Activated CD4-positive, alpha-beta memory T cell treated with anti-CD3 and anti-CD28 coated beads for 36 hours (primary cell): ENCODE results near the gene PRODH. TPM values are rescaled to one million over a fixed set of nuclear protein-coding genes. Genes with fewer than 3 reads are reported as not detected.
"Not testable (repeated sequence)": the region's sequence is repeated elsewhere in the genome, so short reads cannot be mapped to it uniquely, and the experiment has no call there.

Experiments used
- CTCF ChIA-PET: fragments of 350-600 bp; sonication (Branson Sonifier 250); formaldehyde crosslinking; loops from one replicate; lab custom pipeline; 2021; ENCODE audit warnings: antibody characterized with exemption, inconsistent platforms; lab: Charles Lee
- POLR2A ChIA-PET: fragments of 350-600 bp; sonication (Branson Sonifier 250); formaldehyde crosslinking; loops from one replicate; lab custom pipeline; 2021; ENCODE audit warnings: antibody characterized with exemption; lab: Charles Lee
- DNase-seq: peaks from one replicate; pipeline ENCODE4 v3.0.0-alpha.2; 2020
- H3K27ac Mint-ChIP-seq: one replicate; pipeline ENCODE4 v1.8.0; 2021; ENCODE audit warnings: mixed read lengths
- H3K27me3 Mint-ChIP-seq: one replicate; pipeline ENCODE4 v1.8.0; 2021; ENCODE audit warnings: mixed read lengths
- H3K36me3 Mint-ChIP-seq: one replicate; pipeline ENCODE4 v1.8.0; 2021; ENCODE audit warnings: mixed read lengths
- H3K4me1 Mint-ChIP-seq: one replicate; pipeline ENCODE4 v1.8.0; 2021; ENCODE audit warnings: low read depth, mixed read lengths
- H3K4me3 Mint-ChIP-seq: one replicate; pipeline ENCODE4 v1.8.0; 2021; ENCODE audit warnings: mild to moderate bottlenecking, mixed read lengths
- H3K9me3 Mint-ChIP-seq: one replicate; pipeline ENCODE4 v1.8.0; 2021; ENCODE audit warnings: mixed read lengths
- intact Hi-C: fragments of 100-400 bp; cut with micrococcal nuclease; formaldehyde crosslinking; loops from one replicate; pipeline ENCODE4 v1.15.1; 2023
- total RNA-seq, 2 experiments: library from RNA; stranded (reverse); gene quantifications; one replicate each; pipeline ENCODE4 v1.2.3, GENCODE V29; 2021

Gene PRODH
- total RNA-seq, 2 experiments from 2014 or later: 0.56 TPM; not detected in 1

GRCh38 chr22:18965526-18966421 is 29.7 kb upstream of the PRODH start:
- intact Hi-C loops: no loop called here
- Mint-ChIP-seq H3K27me3 (peaks cover 4% of the 10 kb centered on the region), H3K4me3 (no peak overlapping the region), H3K27ac (no peak overlapping the region), H3K4me1 (no peaks in the 10 kb centered on the region), H3K9me3 (no peaks in the 10 kb centered on the region), H3K36me3 (no peaks in the 10 kb centered on the region)
- CTCF ChIA-PET: no interaction called here
- DNase-seq: no peak
- POLR2A ChIA-PET: no interaction called here

- H3K9me3 Mint-ChIP-seq, CTCF ChIA-PET, H3K27ac Mint-ChIP-seq, H3K36me3 Mint-ChIP-seq, DNase-seq, POLR2A ChIA-PET, H3K27me3 Mint-ChIP-seq, H3K4me3 Mint-ChIP-seq, intact Hi-C loops, H3K4me1 Mint-ChIP-seq: not testable (repeated sequence)
Measured at GRCh38 chr22:18964501-18965265, 28.6 kb upstream of the PRODH start.

GRCh38 chr22:18964051-18964450 is 28.0 kb upstream of the PRODH start:
- H3K4me3 Mint-ChIP-seq, H3K9me3 Mint-ChIP-seq, H3K27ac Mint-ChIP-seq, POLR2A ChIA-PET, H3K27me3 Mint-ChIP-seq, CTCF ChIA-PET, DNase-seq, H3K36me3 Mint-ChIP-seq, intact Hi-C loops, H3K4me1 Mint-ChIP-seq: not testable (repeated sequence)

GRCh38 chr22:18962308-18962635 is 26.2 kb upstream of the PRODH start:
- Mint-ChIP-seq H3K27ac (no peak overlapping the region), H3K4me3 (no peak overlapping the region), H3K4me1 (no peaks in the 10 kb centered on the region), H3K36me3 (no peaks in the 10 kb centered on the region), H3K27me3 (no peaks in the 10 kb centered on the region), H3K9me3 (no peaks in the 10 kb centered on the region)
- CTCF ChIA-PET: no interaction called here
- POLR2A ChIA-PET: no interaction called here
- no peak for DNase-seq
- intact Hi-C loops: no loop called here

- H3K4me1 Mint-ChIP-seq, H3K27me3 Mint-ChIP-seq, CTCF ChIA-PET, intact Hi-C loops, DNase-seq, H3K4me3 Mint-ChIP-seq, H3K36me3 Mint-ChIP-seq, H3K27ac Mint-ChIP-seq, H3K9me3 Mint-ChIP-seq, POLR2A ChIA-PET: not testable (repeated sequence)
Measured at GRCh38 chr22:18961632-18962307, 25.7 kb upstream of the PRODH start.

GRCh38 chr22:18961201-18961600 is 25.1 kb upstream of the PRODH start:
- POLR2A ChIA-PET, H3K9me3 Mint-ChIP-seq, H3K36me3 Mint-ChIP-seq, CTCF ChIA-PET, DNase-seq, H3K27ac Mint-ChIP-seq, H3K4me3 Mint-ChIP-seq, H3K27me3 Mint-ChIP-seq, H3K4me1 Mint-ChIP-seq, intact Hi-C loops: not testable (repeated sequence)

GRCh38 chr22:18960166-18960820 is 24.2 kb upstream of the PRODH start:
- H3K27me3 Mint-ChIP-seq, DNase-seq, H3K36me3 Mint-ChIP-seq, H3K9me3 Mint-ChIP-seq, intact Hi-C loops, H3K27ac Mint-ChIP-seq, CTCF ChIA-PET, H3K4me1 Mint-ChIP-seq, H3K4me3 Mint-ChIP-seq, POLR2A ChIA-PET: not testable (repeated sequence)

GRCh38 chr22:18959741-18960140 is 23.6 kb upstream of the PRODH start:
- CTCF ChIA-PET, POLR2A ChIA-PET, H3K27ac Mint-ChIP-seq, DNase-seq, H3K9me3 Mint-ChIP-seq, H3K36me3 Mint-ChIP-seq, H3K27me3 Mint-ChIP-seq, H3K4me3 Mint-ChIP-seq, H3K4me1 Mint-ChIP-seq, intact Hi-C loops: not testable (repeated sequence)

GRCh38 chr22:18959266-18959665 is 23.2 kb upstream of the PRODH start:
- H3K36me3 Mint-ChIP-seq, H3K27ac Mint-ChIP-seq, H3K9me3 Mint-ChIP-seq, H3K4me1 Mint-ChIP-seq, DNase-seq, H3K27me3 Mint-ChIP-seq, CTCF ChIA-PET, intact Hi-C loops, H3K4me3 Mint-ChIP-seq, POLR2A ChIA-PET: not testable (repeated sequence)

- POLR2A ChIA-PET, intact Hi-C loops, H3K36me3 Mint-ChIP-seq, H3K4me1 Mint-ChIP-seq, H3K4me3 Mint-ChIP-seq, CTCF ChIA-PET, H3K27me3 Mint-ChIP-seq, H3K27ac Mint-ChIP-seq, DNase-seq, H3K9me3 Mint-ChIP-seq: not testable (repeated sequence)
Measured at GRCh38 chr22:18958738-18959137, 22.6 kb upstream of the PRODH start.

- intact Hi-C loops, H3K27me3 Mint-ChIP-seq, H3K4me1 Mint-ChIP-seq, H3K4me3 Mint-ChIP-seq, DNase-seq, CTCF ChIA-PET, POLR2A ChIA-PET, H3K27ac Mint-ChIP-seq, H3K36me3 Mint-ChIP-seq, H3K9me3 Mint-ChIP-seq: not testable (repeated sequence)
Measured at GRCh38 chr22:18958321-18958705, 22.2 kb upstream of the PRODH start.
